MG63 (cell line): Measurements from ENCODE around the gene PROC. TPM values are rescaled to one million over a fixed set of nuclear protein-coding genes. Genes with fewer than 3 reads are reported as not detected.

Experiments used
- DNase-seq: peaks from one replicate; pipeline ENCODE4 v3.0.0-alpha.2; 2020
- H3K27me3 ChIP-seq: fragments of 250-450 bp; sonication (Bioruptor Pico); 2 replicates; pipeline ENCODE4 v1.5.1; 2020; ENCODE audit warnings: mild to moderate bottlenecking, moderate library complexity
- H3K36me3 ChIP-seq: fragments of 250-450 bp; sonication (Bioruptor Pico); 2 replicates; pipeline ENCODE4 v1.5.1; 2020; ENCODE audit warnings: mild to moderate bottlenecking, moderate library complexity
- H3K4me3 ChIP-seq: fragments of 250-450 bp; sonication (Bioruptor Pico); 2 replicates; pipeline ENCODE4 v1.5.1; 2020; ENCODE audit warnings: mild to moderate bottlenecking, moderate library complexity
- H3K9me3 ChIP-seq: fragments of 250-450 bp; sonication (Bioruptor Pico); 2 replicates; pipeline ENCODE4 v1.5.1; 2020; ENCODE audit warnings: mild to moderate bottlenecking, moderate library complexity
- total RNA-seq: library from RNA; depleted of rRNA; stranded (reverse); fragments of >200 nt; shearing (Covaris generic); gene quantifications from 2 replicates; pipeline ENCODE4 v1.2.3, GENCODE V29; 2014; ENCODE audit warnings: low replicate concordance; rRNA removed

The PROC gene
- total RNA-seq, result not detected in 2 replicates

DNA sequence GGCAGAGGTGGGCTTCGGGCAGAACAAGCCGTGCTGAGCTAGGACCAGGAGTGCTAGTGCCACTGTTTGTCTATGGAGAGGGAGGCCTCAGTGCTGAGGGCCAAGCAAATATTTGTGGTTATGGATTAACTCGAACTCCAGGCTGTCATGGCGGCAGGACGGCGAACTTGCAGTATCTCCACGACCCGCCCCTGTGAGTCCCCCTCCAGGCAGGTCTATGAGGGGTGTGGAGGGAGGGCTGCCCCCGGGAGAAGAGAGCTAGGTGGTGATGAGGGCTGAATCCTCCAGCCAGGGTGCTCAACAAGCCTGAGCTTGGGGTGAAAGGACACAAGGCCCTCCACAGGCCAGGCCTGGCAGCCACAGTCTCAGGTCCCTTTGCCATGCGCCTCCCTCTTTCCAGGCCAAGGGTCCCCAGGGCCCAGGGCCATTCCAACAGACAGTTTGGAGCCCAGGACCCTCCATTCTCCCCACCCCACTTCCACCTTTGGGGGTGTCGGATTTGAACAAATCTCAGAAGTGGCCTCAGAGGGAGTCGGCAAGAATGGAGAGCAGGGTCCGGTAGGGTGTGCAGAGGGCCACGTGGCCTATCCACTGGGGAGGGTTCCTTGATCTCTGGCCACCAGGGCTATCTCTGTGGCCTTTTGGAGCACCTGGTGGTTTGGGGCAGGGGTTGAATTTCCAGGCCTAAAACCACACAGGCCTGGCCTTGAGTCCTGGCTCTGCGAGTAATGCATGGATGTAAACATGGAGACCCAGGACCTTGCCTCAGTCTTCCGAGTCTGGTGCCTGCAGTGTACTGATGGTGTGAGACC, at the start of gene PROC:
TSS of gene PROC (plus strand) at position 128 of the 812 bp plus-strand sequence. CDS start 1,516 bp downstream, outside the sequence.
- Histone ChIP-seq H3K4me3 (no peak within 1 kb of the TSS), H3K27me3 (peaks cover 6% of the 10 kb centered on the region), H3K36me3 (no peaks in the 10 kb centered on the region), H3K9me3 (no peaks in the 10 kb centered on the region)
- DNase-seq, result no peak

DNA sequence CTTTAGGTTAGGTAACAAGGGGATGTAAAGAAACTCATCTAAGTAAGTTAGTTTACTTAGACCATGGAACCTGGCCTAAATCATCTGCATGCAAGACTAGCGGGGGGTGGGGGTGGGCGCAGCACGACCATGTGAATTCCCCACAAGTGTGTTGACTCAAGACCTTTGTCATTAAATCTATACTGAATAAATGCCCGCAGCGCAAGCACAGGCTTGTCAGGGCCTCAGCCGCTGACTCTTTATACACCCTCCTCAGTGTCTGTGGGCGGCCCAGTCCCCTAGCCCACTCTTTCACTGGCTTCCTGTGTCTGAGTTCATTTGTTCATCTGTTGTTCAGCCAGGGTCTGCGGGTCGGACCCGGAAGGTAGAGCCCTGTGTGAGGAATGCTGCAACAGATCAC, 48.2 kb upstream of the PROC start:
- DNase-seq, result no peak
- Histone ChIP-seq H3K4me3 (no peak overlapping the region), H3K36me3 (no peaks in the 10 kb centered on the region), H3K27me3 (no peaks in the 10 kb centered on the region), H3K9me3 (peaks cover 11% of the 10 kb centered on the region)

DNA sequence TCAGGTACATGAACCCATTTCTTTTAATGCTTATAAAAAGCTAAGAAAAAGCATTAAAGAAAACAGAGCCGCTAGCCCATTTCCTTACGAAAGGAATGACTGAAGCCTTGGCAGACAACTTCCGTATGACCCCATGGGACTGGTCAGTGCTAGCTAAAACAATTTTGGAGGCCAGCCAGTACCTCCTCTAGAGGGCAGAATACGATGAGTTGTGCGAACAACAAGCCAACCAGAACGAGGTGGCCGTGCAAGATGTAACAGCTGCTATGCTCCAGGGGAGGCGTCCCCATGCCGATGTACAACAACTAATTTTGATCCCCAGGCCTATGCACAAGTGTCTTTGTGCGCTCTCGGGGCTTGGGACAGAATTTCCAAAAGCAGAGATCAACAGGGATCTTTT, 47.2 kb upstream of the PROC start:
- no peaks in the 10 kb centered on the region for H3K27me3 ChIP-seq
- peak; percentile 16 for DNase-seq
- H3K9me3 ChIP-seq, result peaks cover 11% of the 10 kb centered on the region
- no peaks in the 10 kb centered on the region for H3K36me3 ChIP-seq
- no peak overlapping the region for H3K4me3 ChIP-seq

DNA sequence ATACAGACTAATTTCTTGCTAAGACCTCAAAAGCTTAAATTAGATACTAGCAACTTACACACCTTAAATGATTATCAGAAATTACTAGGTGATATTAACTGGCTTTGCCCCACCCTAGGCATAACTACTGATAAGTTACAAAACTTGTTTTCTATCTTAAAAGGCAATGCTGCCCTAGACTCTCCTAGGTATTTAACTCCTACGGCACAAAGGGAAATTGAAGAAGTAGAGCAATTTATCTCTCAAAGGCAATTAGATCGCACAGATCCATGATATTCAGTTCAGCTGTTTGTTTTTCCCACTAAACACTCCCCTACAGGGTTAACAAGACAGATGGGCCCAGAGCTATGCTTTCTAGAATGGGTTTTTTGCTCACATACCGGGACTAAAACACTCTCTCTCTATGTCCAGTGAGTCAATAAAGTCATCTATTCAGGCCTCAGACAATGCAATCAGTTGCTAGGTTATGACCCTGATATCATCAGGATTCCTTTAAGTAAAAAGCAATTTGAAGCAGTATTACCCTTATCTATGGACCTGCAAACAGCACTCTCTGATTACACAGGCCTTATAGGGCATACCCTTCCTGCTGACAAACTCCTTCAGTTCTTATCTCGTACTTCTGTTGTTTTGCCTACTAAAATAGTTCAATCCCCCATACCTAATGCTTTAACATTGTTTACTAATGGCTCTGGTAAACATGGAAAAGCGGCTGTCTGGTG, 44.7 kb upstream of the PROC start:
- no peak for DNase-seq
- no peaks in the 10 kb centered on the region for H3K27me3 ChIP-seq
- peaks cover 11% of the 10 kb centered on the region for H3K9me3 ChIP-seq
- peaks cover 5% of the 10 kb centered on the region; the same call in 1 of the 2 replicates for H3K36me3 ChIP-seq
- H3K4me3 ChIP-seq, result no peak overlapping the region

DNA sequence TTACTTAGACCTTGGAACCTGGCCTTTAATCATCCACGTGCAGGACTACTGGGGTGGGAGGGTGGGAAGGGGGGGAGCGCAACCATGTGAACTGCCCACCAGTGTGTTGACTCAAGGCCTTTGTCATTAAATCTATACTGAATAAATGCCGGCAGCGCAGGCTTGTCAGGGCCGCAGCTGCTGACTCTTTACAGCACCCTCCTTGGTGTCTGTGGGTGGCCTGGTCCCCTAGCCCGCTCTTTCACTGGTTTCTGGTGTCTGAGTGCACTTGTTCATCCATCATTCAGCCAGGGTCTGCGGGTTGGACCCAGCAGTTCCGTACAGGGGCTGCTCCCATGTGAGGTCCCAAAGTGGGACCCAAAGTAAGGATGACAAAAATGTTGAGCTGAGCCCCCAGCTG, 42.0 kb upstream of the PROC start:
- peaks cover 5% of the 10 kb centered on the region; the same call in 1 of the 2 replicates for H3K36me3 ChIP-seq
- no peak for DNase-seq
- peaks cover 11% of the 10 kb centered on the region for H3K9me3 ChIP-seq

DNA sequence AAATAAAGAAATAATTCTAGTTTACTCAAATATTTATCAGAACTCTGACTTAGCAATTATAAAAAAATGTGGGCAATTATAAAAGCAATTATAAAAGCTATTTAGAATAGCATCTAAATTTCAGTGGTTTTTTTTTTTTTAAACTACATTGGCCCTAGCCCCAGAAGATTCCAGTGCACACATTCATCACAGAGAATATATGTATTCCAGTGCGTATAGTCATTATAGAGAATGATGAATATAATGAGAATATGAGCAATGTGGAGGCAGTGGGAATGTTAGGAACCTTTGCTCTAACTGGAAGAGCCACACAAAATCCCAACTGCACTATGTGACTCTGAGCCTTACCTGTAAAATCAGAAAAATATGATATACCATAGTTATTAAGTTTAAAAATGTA, 41.0 kb upstream of the PROC start:
- Histone ChIP-seq H3K9me3 (peaks cover 11% of the 10 kb centered on the region), H3K36me3 (peaks cover 5% of the 10 kb centered on the region; the same call in 1 of the 2 replicates), H3K27me3 (no peaks in the 10 kb centered on the region), H3K4me3 (no peak overlapping the region)
- no peak for DNase-seq

More for the DNA sequence above, 42.0 kb upstream of the PROC start:
- no peaks in the 10 kb centered on the region for H3K27me3 ChIP-seq
- H3K4me3 ChIP-seq, result no peak overlapping the region

DNA sequence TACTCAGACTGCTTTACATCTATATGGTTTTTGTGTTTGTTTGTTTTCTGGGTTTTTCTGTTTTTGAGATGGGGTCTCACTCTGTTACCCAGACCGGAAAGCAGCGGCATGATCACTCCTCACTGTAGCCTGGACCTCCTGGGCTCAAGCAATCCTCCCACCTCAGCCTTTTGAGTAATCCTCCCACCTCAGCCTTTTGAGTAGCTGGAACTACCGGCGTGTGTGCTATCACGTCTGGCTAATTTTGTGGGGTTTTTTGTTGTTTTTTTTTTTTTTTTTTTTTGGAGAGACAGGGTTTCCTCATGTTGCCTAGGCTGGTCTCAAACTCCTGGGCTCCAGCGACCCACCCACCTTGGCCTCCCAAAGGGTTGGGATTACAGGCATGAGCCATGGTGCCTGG, 39.5 kb upstream of the PROC start:
- Histone ChIP-seq H3K4me3 (no peak overlapping the region), H3K27me3 (no peaks in the 10 kb centered on the region), H3K36me3 (peaks cover 7% of the 10 kb centered on the region), H3K9me3 (peaks cover 6% of the 10 kb centered on the region)
- no peak for DNase-seq

DNA sequence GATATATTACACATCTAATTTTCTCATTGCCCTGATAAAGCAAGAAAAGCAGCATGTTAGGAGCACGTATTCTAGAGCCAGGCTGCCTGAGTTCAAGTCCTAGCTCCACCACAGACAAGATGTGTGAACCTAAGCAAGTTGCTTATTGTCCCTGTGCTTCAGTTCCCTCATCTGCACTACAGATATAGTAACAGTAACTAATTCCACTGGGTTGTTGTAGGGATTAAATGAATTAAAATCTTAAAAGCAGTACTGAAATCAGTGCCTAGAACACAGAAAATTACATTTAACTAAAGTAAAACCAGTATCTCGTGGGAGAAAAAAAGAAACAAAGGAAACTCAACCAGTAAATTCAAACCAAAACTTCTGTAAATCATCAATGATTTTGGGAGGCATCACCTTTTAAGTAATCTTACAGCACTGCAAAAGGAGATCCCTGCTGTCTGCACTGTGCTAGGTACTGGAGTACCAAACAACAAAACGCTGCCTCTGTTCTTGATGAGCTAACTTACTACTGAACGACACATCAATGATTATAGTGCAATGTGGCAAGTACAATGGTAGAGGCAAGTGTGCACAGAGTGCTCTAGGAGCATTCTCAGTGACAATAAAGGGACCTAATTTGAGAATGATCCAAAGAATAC, 38.4 kb upstream of the PROC start:
- no peak for DNase-seq
- Histone ChIP-seq H3K4me3 (no peak overlapping the region), H3K9me3 (no peaks in the 10 kb centered on the region), H3K27me3 (no peaks in the 10 kb centered on the region), H3K36me3 (peaks cover 7% of the 10 kb centered on the region)

DNA sequence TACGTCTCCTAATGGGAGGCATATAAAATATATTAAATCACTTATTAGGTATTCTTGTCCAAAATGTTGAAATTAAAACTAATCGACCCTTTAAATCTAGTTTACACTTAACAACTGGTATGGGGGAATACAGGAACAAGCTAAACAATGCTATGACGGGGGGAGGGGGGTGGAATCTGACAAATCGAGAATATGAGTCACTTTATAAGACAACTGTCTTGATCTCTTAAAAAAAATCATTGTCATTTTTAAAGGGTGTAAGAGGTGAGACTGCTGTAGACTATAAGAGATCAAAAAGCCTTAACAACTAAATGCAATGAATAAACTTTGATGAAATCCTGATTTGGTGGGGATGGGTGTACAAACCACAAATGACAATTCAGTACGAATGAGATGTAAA, 36.5 kb upstream of the PROC start:
- no peaks in the 10 kb centered on the region for H3K27me3 ChIP-seq
- H3K9me3 ChIP-seq, result no peaks in the 10 kb centered on the region
- no peak for DNase-seq
- H3K36me3 ChIP-seq, result peaks cover 3% of the 10 kb centered on the region
- H3K4me3 ChIP-seq, result no peak overlapping the region

DNA sequence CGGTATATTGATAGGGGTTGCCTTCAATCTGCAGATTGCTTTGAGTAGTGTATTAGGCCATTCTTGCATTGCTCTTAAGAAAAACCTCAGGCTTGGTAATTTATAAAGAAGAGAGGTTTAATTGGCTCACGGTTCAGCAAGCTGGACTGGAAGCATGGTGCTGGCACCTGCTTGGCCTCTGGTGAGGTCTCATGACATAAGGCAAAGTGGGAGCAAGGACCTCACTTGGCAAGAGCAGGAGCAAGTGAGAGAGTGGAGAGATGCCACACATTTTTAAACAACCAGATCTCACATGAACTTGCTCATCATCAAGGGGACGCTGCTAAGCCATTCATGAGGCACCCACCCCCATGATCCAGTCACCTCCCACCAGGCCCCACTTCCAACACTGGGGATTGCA, 35.4 kb upstream of the PROC start:
- no peaks in the 10 kb centered on the region for H3K9me3 ChIP-seq
- H3K27me3 ChIP-seq, result no peaks in the 10 kb centered on the region
- H3K4me3 ChIP-seq, result no peak overlapping the region
- peaks cover 2% of the 10 kb centered on the region; the same call in 1 of the 2 replicates for H3K36me3 ChIP-seq
- DNase-seq, result no peak

DNA sequence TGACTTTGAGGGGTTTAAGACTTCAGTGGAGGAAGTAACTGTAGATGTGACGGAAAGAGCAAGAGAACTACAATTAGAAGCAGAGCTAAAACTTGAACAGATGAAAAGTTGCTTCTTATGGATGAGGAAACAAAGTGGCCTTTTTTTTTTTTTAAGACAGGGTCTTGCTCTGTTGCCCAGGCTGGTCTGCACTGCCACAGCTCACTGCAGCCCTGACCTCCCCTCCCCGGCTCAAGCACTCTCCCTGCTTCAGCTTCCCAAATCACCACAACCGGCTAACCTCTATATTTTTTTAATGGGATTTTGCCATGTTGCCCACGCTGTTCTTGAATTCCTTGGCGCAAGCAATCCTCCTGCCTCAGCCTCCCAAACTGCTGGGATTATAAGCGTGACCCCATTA, 33.7 kb upstream of the PROC start:
- Histone ChIP-seq H3K4me3 (no peak overlapping the region), H3K36me3 (peaks cover 2% of the 10 kb centered on the region; the same call in 1 of the 2 replicates), H3K27me3 (no peaks in the 10 kb centered on the region), H3K9me3 (no peaks in the 10 kb centered on the region)
- DNase-seq, result no peak

DNA sequence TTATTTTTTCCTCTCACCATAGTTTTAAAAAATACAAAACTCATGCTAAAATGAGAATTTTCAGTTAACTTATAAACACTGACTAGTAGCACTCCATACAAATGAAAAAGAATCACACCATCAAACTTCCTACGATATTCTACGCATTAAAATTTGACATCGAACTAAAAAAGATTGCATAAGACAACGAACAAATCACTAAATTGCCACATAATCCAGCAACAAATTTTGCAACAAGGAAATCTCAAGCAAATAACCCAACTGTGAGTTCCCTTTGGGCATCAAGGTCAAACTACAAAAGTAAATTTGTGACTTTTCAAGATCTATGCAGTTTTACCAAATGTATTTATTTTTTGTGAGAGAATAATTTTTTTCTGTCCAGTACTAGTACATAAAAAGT, 32.0 kb upstream of the PROC start:
- Histone ChIP-seq H3K36me3 (peaks cover 2% of the 10 kb centered on the region; the same call in 1 of the 2 replicates), H3K4me3 (peak overlapping the region; percentile 98), H3K9me3 (no peaks in the 10 kb centered on the region), H3K27me3 (no peaks in the 10 kb centered on the region)
- no peak for DNase-seq

DNA sequence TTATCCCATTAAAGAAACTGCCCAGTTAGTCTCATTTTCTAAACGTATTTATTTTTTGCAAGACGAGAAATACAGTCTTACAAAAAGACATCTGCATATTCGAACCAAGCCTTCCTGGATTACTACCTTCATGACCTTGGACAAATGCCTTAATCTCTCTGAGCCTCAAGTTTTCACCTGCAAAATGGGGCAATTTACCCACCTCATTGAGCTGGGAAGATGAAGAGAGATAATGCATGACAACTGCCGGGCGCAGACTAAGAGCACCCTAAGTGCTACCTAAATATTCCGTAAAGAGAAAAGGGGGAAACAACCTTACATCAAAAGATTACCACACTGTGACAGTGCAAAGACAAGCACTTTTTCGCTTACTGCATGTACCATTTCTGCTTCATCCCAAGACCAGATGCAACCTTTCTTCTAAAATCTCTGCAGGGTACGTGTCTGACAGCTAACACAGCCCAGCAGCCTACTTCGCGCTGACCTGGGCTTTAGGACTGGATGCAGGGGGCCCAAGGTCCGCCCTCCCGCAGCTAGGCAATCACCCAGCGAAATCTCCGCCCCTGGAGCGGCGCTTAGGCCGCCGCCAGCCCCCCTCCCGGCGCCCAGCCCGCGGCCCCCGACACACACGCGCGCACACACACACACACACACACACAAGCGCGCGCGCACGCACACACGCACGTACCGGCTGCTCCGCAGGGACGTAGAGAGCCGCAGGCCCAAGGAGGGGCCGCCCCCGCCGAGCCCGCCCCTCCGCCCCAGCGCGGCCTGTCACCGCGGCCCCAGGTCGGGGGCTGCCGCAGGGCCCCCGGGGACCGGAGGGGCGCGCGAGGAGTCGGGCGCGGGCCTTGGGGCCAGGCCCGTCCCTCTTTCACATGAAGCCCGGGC, 31.2 kb upstream of the PROC start:
- H3K27me3 ChIP-seq, result no peaks in the 10 kb centered on the region
- peak overlapping the region; percentile 98 for H3K4me3 ChIP-seq
- peak; percentile 88 for DNase-seq

DNA sequence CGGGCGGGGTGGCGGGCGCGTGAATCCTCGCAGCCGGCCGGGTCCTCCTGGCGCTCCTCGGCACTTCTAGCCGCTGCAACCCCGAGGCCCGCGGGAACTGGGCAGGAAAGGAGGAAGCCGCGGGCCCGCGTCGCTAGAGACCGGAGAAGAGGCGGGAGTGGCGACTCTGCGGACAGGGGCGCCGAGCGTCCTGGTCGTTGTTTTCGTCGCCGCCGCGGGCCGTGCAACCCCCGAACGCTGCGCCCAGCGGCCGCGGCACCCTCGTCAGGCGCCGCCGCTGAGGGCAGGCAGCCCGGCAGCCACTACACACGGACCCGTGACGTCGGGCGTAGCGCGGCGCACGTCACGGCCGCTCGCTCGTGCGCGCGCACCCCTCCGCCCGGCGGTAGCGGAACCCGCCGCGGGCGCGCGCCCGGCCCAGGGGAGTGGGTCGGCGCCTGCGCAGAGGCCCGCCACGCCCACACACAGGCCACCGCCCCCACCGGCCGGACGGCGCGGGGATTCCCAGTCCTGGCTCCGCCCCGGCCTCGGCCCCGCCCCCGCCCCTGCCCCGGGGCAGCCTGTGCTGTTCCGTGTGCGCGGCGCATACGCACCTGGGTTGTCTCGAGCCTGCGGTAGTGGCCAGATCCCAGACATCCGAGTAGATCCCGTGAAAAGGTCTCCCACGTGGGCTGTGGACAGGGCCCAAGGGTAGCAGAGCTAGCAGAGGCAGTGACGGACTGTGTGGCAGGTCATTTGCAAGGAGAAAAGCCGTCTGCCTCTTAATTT, 30.4 kb upstream of the PROC start, which contains the start of gene MAP3K2:
TSS of gene MAP3K2 (minus strand) at position 321 of the 768 bp plus-strand sequence. CDS start 44,846 bp downstream, outside the sequence.
- DNase-seq, result peak; percentile 90
- Histone ChIP-seq H3K4me3 (peak within 1 kb of the TSS; percentile 98), H3K9me3 (no peaks in the 10 kb centered on the region), H3K27me3 (no peaks in the 10 kb centered on the region), H3K36me3 (peaks cover 2% of the 10 kb centered on the region; the same call in 1 of the 2 replicates)

More for the DNA sequence above, 31.2 kb upstream of the PROC start:
- Histone ChIP-seq H3K9me3 (no peaks in the 10 kb centered on the region), H3K36me3 (peaks cover 2% of the 10 kb centered on the region; the same call in 1 of the 2 replicates)

DNA sequence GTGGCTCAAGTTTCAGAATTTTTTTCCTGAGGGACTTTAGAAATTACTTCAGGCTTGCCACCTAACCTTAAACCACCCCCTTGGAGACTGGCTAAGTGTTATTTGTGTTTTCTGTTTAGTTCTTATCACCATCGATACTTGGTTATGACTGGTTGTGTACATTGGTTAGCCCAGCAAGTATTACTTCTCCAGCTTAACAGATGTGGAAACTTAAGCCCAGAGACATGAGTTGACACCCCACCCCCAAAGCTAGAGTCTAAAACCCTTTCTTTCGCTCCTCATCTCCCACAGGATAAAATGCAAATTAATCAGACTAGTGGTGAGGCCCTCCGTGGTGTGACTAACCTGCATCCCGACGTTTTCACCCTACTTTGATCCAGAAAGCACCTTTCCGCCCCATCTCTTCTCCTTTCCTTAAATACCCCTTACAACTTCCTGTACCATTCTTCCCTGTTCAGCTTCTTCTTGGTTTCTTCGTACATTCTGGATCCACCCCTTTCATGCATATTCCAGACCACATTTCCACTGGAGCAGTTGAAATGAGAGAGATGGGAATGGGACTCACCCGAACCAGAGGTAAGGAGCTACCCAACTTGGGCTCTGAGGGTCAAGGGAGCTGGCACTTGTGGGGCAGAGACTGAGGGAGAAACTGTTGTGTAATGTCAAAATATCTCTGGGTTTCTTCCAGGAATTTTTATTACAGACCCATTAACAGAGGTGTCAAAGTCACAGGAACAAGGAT, 29.6 kb upstream of the PROC start:
- no peak for DNase-seq
- no peaks in the 10 kb centered on the region; the same call in 1 of the 2 replicates for H3K36me3 ChIP-seq

More for the DNA sequence above, 29.6 kb upstream of the PROC start:
- H3K27me3 ChIP-seq, result no peaks in the 10 kb centered on the region
- H3K4me3 ChIP-seq, result peak overlapping the region; percentile 98
- peaks cover 2% of the 10 kb centered on the region; the same call in 1 of the 2 replicates for H3K9me3 ChIP-seq
